IMR-90 (cell line): Measurements from ENCODE around the gene ZNF800. TPM values are rescaled to one million over a fixed set of nuclear protein-coding genes. Genes with fewer than 3 reads are reported as not detected.

Source experiments
- CTCF ChIP-seq: conservative IDR thresholded peaks from 2 replicates; pipeline ENCODE4 v1.5.1; 2012; ENCODE audit warnings: mild to moderate bottlenecking, low read depth, low read length, improper control_type of control experiment
- ELK1 ChIP-seq: fragments of 150-350 bp; IDR thresholded peaks from 2 replicates; pipeline ENCODE4 v1.6.1; 2016; ENCODE audit warnings: low read depth, mild to moderate bottlenecking, low read length, moderate library complexity, borderline replicate concordance
- MAZ ChIP-seq: IDR thresholded peaks from 2 replicates; pipeline ENCODE4 v1.6.1; 2012; ENCODE audit warnings: low read depth, mild to moderate bottlenecking, low read length, improper control_type of control experiment, moderate library complexity, borderline replicate concordance
- NFE2L2 ChIP-seq: fragments of 150-350 bp; IDR thresholded peaks from 2 replicates; pipeline ENCODE4 v1.6.1; 2016; ENCODE audit warnings: low read depth, mild to moderate bottlenecking, low read length
- POLR2A ChIP-seq: IDR thresholded peaks from 2 replicates; pipeline ENCODE4 v1.6.1; 2012; ENCODE audit warnings: mild to moderate bottlenecking, low read depth, low read length
- RAD21 ChIP-seq: IDR thresholded peaks from 2 replicates; pipeline ENCODE4 v1.6.1; 2012; ENCODE audit warnings: low read length, improper control_type of control experiment
- polyA plus RNA-seq, 3 experiments: library from polyadenylated mRNA; depleted of rRNA; stranded (reverse); fragments of >200 nt; gene quantifications; 2 replicates each; pipeline ENCODE4 v1.2.3, GENCODE V29; 2012; ENCODE audit warnings: low replicate concordance in 1 of 3
- total RNA-seq: library from RNA; depleted of rRNA; stranded (reverse); fragments of >200 nt; gene quantifications from 2 replicates; pipeline ENCODE4 v1.2.3, GENCODE V29; 2012

Gene ZNF800
- total and polyA plus RNA-seq, 2 of the 4 experiments (the other 2 are of a cell fraction): 6.9 to 13.1 TPM

- TF ChIP-seq CTCF: no peak
- no peak for TF ChIP-seq NFE2L2
- TF ChIP-seq ELK1: no peak
- TF ChIP-seq RAD21: no peak
- peak; percentile 93 for TF ChIP-seq POLR2A
- TF ChIP-seq MAZ: peak; percentile 90; the same call in 1 of the 2 replicates
These were observed at the start of gene ZNF800 (continued) for GRCh38 chr7:127392566-127393367.
